Activated naive CD4-positive, alpha-beta T cell treated with anti-CD3 and anti-CD28 coated beads for 36 hours (primary cell): ENCODE data around the gene P2RX6. TPM values are rescaled to one million over a fixed set of nuclear protein-coding genes. Genes with fewer than 3 reads are reported as not detected.

Experiments used
- CTCF ChIA-PET: fragments of 350-600 bp; sonication (Branson Sonifier 250); formaldehyde crosslinking; loops from one replicate; lab custom pipeline; 2021; ENCODE audit warnings: antibody characterized with exemption; lab: Charles Lee
- DNase-seq: peaks from one replicate; pipeline ENCODE4 v3.0.0-alpha.2; 2020
- H3K27ac Mint-ChIP-seq: one replicate; pipeline ENCODE4 v1.8.0; 2021; ENCODE audit warnings: mild to moderate bottlenecking, mixed read lengths
- H3K27me3 Mint-ChIP-seq: one replicate; pipeline ENCODE4 v1.8.0; 2021; ENCODE audit warnings: low read depth, mixed read lengths
- H3K36me3 Mint-ChIP-seq: one replicate; pipeline ENCODE4 v1.8.0; 2021; ENCODE audit warnings: low read depth, mixed read lengths
- H3K4me1 Mint-ChIP-seq: one replicate; pipeline ENCODE4 v1.8.0; 2021; ENCODE audit warnings: low read depth, mixed read lengths
- H3K4me3 Mint-ChIP-seq: one replicate; pipeline ENCODE4 v1.8.0; 2021; ENCODE audit warnings: mild to moderate bottlenecking, moderate library complexity, mixed read lengths
- H3K9me3 Mint-ChIP-seq: one replicate; pipeline ENCODE4 v1.8.0; 2021; ENCODE audit warnings: mixed read lengths
- intact Hi-C: fragments of 100-400 bp; cut with micrococcal nuclease; formaldehyde crosslinking; loops from one replicate; pipeline ENCODE4 v1.15.1; 2023
- total RNA-seq, 2 experiments: library from RNA; stranded (reverse); gene quantifications; one replicate each; pipeline ENCODE4 v1.2.3, GENCODE V29; 2021

P2RX6 gene
- total RNA-seq, 2 experiments from 2014 or later: 0.12 TPM; not detected in 1

DNA sequence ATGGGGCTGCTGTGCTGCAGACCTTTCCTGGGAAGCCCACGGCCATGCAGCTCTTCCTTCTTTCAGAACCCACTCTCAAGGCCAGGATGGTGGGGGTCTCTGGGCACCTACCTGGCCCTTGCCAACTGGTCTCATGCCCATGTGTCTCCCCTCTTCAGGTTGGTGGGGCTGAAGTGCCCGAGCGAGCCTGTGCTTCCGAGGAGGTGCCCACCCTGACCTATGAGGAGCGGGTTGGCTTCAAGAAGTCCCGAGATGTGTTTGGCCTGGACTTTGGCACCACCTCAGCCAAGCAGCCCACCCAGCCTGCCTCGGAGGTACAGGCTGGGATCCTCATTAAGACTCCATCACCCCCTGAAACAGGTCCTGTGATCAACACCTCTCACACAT lies 22.9 kb upstream of the P2RX6 start:
- no peak for DNase-seq
- H3K4me1 Mint-ChIP-seq: peaks cover 6% of the 10 kb centered on the region
- H3K36me3 Mint-ChIP-seq: peaks cover 12% of the 10 kb centered on the region
- intact Hi-C loops: no loop called here
- no peak overlapping the region for H3K4me3 Mint-ChIP-seq
- no peak overlapping the region for H3K27ac Mint-ChIP-seq
- CTCF ChIA-PET: no interaction called here
- no peaks in the 10 kb centered on the region for H3K27me3 Mint-ChIP-seq
- H3K9me3 Mint-ChIP-seq: no peaks in the 10 kb centered on the region

DNA sequence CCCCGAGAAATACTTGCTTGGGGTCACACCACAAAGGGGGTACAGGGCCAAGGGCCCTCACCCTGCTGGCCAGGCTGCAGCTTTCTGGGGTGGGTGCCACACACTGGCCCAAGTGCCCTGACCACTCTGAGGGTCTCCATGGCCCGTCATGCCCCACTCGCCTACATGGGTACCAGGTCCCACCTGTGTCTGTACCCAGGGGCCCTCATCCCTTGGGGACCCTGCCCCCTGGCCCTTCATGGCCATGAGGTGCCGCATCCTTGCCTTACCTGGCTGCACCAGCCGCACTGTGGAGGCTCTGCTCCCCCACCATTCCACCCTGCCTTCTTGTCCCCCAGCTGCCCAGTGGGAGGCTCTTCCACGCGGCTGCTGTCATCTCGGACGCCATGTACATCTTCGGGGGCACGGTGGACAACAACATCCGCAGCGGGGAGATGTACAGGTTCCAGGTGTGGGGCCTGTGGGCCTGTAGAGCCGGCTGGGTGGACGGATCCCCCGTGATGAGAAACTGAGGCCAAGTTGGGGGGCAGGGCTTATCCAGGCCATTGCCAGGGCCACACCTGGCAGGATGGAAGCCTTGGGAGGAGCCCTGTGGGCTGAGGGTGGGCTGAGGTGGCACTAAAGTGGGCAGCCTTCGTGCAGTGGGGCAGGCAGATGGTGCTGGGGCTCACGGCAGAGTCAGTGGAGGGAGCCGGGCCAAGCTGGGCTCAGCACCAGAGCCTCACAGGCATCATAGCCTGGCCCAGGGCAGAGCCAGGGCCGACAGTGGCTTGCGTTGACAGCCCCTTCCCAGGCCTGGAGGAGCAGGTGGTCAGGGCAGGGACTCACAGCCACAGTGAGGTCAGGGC lies 22.3 kb upstream of the P2RX6 start:
- no peak for DNase-seq
- Mint-ChIP-seq H3K9me3 (no peaks in the 10 kb centered on the region), H3K4me3 (no peak overlapping the region), H3K4me1 (peaks cover 6% of the 10 kb centered on the region), H3K36me3 (peaks cover 8% of the 10 kb centered on the region), H3K27me3 (no peaks in the 10 kb centered on the region), H3K27ac (no peak overlapping the region)
- intact Hi-C loops: no loop called here
- CTCF ChIA-PET: no interaction called here

DNA sequence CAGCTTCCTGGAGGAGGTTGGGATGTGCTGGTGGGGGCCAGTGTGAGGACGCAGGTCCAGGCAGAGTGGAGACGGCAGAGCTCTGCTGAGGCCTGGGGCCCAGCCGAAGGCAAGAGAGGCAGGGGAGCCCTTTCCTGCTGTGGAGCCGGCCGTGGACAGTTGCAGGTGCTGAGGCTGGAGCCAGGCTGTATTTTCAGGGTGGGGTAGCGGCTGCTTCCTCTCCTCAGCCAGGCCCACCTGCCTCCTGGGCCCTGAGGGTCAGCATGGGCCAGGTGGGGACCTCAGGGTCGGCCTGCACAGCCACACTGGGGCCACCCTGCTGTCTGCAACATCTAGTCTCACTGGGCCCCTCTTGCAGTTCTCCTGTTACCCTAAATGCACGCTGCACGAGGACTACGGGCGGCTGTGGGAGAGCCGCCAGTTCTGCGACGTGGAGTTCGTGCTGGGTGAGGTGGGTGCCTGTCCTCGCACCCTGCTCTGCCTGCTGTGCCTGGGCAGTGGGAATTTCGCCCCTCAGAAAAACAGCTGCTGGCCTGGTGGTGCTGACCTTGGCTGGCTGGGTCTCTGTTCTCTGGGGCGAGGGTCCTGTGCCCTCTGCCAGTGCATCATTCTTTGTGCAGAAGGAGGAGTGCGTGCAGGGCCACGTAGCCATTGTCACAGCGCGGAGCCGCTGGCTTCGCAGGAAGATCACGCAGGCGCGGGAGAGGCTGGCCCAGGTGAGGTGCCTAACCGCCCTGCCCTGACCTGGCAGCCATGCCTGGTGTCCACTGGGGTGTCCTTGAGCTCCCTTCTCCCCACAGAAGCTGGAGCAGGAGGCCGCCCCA lies 21.4 kb upstream of the P2RX6 start:
- peaks cover 8% of the 10 kb centered on the region for H3K36me3 Mint-ChIP-seq
- no peak for DNase-seq
- H3K4me3 Mint-ChIP-seq: no peak overlapping the region
- intact Hi-C loops: no loop called here
- peaks cover 9% of the 10 kb centered on the region for H3K4me1 Mint-ChIP-seq
- no peaks in the 10 kb centered on the region for H3K27me3 Mint-ChIP-seq
- CTCF ChIA-PET: no interaction called here
- H3K9me3 Mint-ChIP-seq: no peaks in the 10 kb centered on the region
- H3K27ac Mint-ChIP-seq: no peak overlapping the region

- Mint-ChIP-seq H3K4me1 (peaks cover 10% of the 10 kb centered on the region), H3K9me3 (no peaks in the 10 kb centered on the region), H3K27ac (no peak overlapping the region), H3K4me3 (no peak overlapping the region), H3K36me3 (peaks cover 8% of the 10 kb centered on the region), H3K27me3 (no peaks in the 10 kb centered on the region)
- DNase-seq: no peak
- intact Hi-C loops: no loop called here
- CTCF ChIA-PET: no interaction called here
These were observed 20.6 kb upstream of the P2RX6 start for GRCh38 chr22:20994128-20994901.

DNA sequence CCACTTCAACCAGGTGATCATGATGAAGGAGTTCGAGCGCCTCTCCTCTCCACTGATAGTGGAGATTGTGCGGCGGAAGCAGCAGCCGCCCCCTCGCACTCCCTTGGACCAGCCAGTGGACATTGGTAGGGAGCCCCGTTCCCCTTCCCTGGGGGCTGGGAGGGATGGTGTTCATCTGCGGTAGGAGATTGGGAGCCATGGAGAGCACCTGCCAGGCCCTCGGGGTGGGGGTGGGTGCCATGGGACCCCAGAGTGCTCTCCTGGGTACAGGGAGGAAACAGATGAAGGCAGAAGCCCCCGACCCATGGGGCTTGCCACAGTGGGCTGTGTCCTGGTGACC lies 20.1 kb upstream of the P2RX6 start:
- CTCF ChIA-PET: no interaction called here
- no peaks in the 10 kb centered on the region for H3K9me3 Mint-ChIP-seq
- peaks cover 9% of the 10 kb centered on the region for H3K4me1 Mint-ChIP-seq
- DNase-seq: no peak
- H3K27me3 Mint-ChIP-seq: no peaks in the 10 kb centered on the region
- H3K36me3 Mint-ChIP-seq: peaks cover 8% of the 10 kb centered on the region
- no peak overlapping the region for H3K27ac Mint-ChIP-seq
- intact Hi-C loops: no loop called here
- H3K4me3 Mint-ChIP-seq: no peak overlapping the region

- no peak for DNase-seq
- Mint-ChIP-seq H3K36me3 (peaks cover 9% of the 10 kb centered on the region), H3K27me3 (no peaks in the 10 kb centered on the region), H3K27ac (peak overlapping the region; percentile 50), H3K9me3 (no peaks in the 10 kb centered on the region), H3K4me1 (peaks cover 13% of the 10 kb centered on the region), H3K4me3 (no peak overlapping the region)
- intact Hi-C loops: no loop called here
- CTCF ChIA-PET: interaction anchor here (0.6 kb wide), 1 partner anchor 458 kb away, joined by 5 read pairs; no protein-coding TSS in a partner anchor
These were observed 19.5 kb upstream of the P2RX6 start for GRCh38 chr22:20995329-20996030.

DNA sequence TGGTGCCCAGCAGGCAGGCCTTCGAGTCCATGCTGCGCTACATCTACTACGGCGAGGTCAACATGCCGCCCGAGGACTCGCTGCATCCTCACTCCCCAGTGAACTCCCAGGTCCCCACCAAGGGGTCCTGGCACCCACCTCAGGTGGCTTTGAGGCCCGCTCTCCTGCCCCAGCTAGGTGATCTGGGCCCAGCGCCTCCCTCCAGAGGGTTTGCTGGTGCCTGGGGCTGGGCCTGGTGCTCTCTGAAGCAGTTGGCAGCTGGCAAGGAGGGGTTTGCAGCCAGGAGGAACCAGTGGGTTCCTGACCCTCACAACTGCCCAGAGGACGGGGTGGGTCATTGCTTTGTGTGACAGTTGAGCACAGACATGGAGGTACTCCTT lies 18.9 kb upstream of the P2RX6 start:
- intact Hi-C loops: no loop called here
- H3K9me3 Mint-ChIP-seq: no peaks in the 10 kb centered on the region
- CTCF ChIA-PET: interaction anchor here (0.6 kb wide), 1 partner anchor 458 kb away, joined by 5 read pairs; no protein-coding TSS in a partner anchor
- H3K27ac Mint-ChIP-seq: peak overlapping the region; percentile 27
- H3K27me3 Mint-ChIP-seq: no peaks in the 10 kb centered on the region
- peaks cover 10% of the 10 kb centered on the region for H3K36me3 Mint-ChIP-seq
- DNase-seq: no peak
- H3K4me1 Mint-ChIP-seq: peaks cover 15% of the 10 kb centered on the region
- H3K4me3 Mint-ChIP-seq: no peak overlapping the region

- DNase-seq: no peak
- H3K27me3 Mint-ChIP-seq: no peaks in the 10 kb centered on the region
- H3K4me1 Mint-ChIP-seq: peaks cover 17% of the 10 kb centered on the region
- no peak overlapping the region for H3K4me3 Mint-ChIP-seq
- H3K9me3 Mint-ChIP-seq: no peaks in the 10 kb centered on the region
- H3K36me3 Mint-ChIP-seq: peaks cover 13% of the 10 kb centered on the region
- CTCF ChIA-PET: no interaction called here
- no peak overlapping the region for H3K27ac Mint-ChIP-seq
- intact Hi-C loops: no loop called here
These were observed 18.1 kb upstream of the P2RX6 start for GRCh38 chr22:20996598-20997535.

DNA sequence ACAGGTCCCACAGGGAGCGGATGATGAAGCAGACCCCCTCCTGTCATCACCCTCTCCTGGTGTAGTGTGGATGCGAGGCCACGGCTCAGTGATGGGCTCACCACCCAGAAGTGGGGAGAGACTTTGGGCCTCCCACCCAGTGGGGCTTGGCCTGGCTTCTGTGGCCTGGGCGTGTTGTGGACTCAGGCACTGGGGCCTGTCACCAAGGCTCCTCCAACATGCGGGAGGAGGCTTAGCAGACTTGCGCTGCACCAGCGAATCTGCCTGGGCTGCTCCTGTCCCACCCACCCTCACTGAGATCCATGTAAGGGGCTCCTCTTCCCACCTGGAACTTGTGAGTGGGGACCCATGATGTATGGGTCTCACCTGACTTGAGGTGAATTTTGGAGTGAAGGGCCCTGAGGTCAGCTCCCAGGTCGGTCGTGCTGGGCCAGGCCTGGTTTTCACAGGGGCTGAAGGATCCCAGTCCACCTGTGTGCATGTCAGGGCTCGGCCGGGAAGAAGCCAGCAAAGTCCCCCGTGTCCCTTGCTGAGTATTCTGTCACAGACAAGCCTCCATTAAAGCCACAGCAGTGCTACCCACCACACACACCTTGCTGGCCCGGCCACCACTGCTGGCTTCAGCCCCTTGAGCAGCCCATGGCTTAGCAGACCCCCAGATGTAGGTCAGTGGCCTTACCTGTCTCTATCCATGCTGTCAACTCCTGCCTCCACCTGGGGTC lies 17.3 kb upstream of the P2RX6 start:
- Mint-ChIP-seq H3K4me1 (peaks cover 18% of the 10 kb centered on the region), H3K4me3 (no peak overlapping the region), H3K27me3 (no peaks in the 10 kb centered on the region), H3K27ac (peak overlapping the region; percentile 11), H3K36me3 (peaks cover 13% of the 10 kb centered on the region), H3K9me3 (no peaks in the 10 kb centered on the region)
- intact Hi-C loops: no loop called here
- CTCF ChIA-PET: no interaction called here
- no peak for DNase-seq

- Mint-ChIP-seq H3K36me3 (peaks cover 13% of the 10 kb centered on the region), H3K9me3 (no peaks in the 10 kb centered on the region), H3K27ac (peak overlapping the region; percentile 11), H3K27me3 (no peaks in the 10 kb centered on the region), H3K4me3 (no peak overlapping the region), H3K4me1 (peaks cover 25% of the 10 kb centered on the region)
- CTCF ChIA-PET: interaction anchor here (0.7 kb wide), 1 partner anchor 17 kb away, joined by 3 read pairs; the partner anchor contains the start of gene LZTR1
- intact Hi-C loops: no loop called here
- DNase-seq: no peak
These were observed 16.3 kb upstream of the P2RX6 start for GRCh38 chr22:20998411-20999336.
